HG03439 (cell line): ENCODE measurements around the gene LRRC4B.
"Not testable (repeated sequence)": the region's sequence is repeated elsewhere in the genome, so short reads cannot be mapped to it uniquely, and the experiment has no call there.

ENCODE experiments used
- ATAC-seq: cut with Tn5 transposase; IDR thresholded peaks from one replicate; pipeline ENCODE4 v1.9.1; 2021; ENCODE audit warnings: mild to moderate bottlenecking, moderate library complexity; ENCODE audit not compliant: unreplicated experiment

The LRRC4B gene

DNA sequence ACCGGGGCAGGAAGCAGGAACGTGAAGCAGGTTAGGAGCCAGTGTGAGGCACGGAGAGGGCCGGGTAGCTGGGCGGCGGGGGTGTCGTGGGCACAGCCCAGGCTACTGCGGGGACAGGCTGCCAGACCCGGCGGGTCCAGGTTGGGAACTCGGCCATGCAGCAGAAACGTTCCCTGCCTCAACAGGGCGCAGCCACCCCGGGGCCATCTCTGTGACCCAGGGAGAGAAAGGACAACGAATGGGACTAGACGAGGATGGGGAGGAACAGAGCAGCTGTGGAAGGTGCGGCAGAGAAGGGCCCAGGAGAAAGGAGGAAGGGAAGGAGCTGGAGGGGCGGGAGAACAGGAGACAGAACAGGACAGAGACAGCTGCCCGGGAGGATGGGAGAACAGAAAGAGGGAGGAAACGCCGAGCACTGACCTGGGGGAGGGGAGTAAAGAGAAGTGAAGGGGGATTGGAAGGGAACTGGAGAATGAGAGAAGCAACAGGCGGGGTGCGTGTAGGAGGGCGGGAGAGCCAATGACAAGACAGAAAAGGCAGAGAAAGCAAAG, 78.7 kb downstream of the LRRC4B start:
- no peak for ATAC-seq

DNA sequence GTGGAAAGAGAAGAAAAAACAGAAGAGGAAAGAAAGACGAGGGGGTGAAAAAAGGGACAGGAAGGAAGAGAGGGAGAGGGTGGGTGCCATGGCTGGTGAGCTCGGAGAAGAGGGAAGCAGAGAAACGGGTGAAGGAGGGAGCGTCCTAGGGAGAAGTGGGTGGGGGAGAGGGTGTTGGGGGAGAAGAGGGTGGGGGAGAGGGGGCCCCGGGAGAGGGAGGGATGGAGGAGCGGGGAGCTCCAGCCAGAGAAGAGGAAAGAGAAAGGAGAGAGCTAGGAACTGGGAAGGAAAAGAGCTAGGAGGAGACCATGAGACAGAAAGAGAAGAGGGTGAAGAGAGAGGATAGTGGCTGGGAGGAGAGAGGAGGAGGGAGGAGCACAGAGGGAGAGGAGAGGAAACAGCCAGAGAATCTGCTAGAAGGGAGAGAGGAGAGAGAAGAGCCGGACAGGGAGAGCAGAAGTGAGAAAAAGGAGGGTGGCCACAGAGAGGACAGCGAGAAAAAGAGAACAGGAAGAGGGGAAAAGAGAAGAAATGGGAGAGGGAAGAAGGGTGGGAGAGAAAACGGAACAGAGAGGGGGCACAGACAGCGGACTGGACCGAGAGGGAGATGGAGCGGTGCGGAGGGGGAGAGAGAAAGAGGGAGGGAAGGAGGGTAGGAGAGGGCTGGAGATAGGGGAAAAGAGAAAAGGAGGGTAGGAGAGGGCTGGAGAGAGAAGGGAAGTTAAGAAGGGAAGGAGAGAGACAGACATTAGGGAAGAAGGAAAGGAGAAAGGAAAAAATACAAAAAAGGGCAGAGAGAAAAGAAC, 79.6 kb downstream of the LRRC4B start:
- ATAC-seq: no peak

DNA sequence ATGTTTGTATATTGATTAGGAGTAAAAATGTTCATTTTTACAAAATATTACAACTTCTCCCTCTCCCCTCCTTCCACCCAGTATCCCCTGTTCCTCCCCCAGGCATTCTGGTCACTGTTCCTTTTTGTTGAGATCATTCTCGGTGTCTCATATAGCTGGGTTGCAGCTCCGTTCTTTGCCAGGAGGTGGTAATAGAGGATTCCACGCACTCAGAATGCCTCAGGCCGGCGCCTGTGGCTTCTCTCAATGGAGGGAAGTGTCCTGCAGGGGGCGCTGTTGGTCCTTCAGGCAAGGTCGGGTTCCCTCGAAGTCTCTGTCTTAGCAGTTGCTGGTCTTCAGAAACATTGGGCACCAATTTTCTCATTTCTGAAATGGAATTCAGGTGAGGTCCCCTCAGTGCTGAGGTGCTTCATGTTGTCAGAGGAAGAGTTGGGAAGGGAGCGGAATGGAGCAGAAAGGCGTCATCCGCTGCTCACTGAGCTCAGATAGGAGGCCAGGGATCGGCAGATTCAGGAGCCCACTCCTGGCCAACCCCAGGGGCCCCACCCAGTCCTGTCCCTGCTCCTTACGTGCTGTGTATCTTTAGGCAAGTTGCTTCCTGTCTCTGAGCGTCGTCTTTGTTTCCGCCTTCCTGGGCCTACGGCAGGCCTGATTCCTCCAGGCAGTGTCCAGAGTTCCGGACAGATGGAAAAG, 81.3 kb downstream of the LRRC4B start:
- ATAC-seq: no peak

DNA sequence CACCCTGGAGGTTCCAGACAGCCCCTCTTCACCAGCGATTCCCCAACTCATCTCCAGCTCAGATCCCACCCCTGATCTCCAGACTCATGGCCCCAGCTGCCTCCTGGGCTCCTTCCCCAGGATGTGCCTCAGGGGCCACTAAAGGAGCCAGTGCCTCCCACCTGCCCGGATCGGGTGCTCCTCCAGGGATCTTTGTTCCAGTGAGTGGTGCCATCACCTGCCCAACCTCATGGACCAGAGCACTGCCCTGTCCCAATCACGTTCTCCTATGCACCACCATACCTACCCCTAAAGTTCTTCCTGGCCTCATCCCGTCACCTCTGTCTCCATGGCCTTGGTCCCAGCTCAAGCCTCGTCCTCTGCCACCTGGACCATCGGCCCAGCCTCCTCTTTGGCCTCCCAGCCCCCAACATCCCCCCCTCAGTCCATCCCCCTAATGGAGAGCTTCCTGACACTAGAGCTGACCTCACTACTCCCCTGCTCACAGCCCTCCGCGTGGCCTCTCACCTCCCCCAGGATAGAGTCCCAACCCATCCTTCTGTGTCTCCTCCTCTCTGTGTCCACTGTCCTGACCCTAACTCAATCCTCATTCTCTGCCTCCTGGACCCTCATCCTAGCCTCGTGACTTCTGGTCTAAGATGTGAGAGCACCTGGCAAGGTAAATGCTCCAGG, 82.8 kb downstream of the LRRC4B start:
- no peak for ATAC-seq

DNA sequence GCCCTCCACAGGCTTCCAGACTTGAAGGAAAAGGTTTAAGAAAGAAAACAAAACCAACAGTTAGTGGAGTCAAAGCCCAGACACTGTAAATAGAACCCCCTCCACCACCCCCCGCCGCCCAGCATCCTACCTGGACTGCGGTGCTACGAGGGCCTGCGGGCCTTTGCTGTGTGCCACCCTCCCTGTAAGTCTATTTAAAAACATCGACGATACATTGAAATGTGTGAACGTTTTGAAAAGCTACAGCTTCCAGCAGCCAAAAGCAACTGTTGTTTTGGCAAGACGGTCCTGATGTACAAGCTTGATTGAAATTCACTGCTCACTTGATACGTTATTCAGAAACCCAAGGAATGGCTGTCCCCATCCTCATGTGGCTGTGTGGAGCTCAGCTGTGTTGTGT, 85.3 kb downstream of the LRRC4B start:
- ATAC-seq: no peak

DNA sequence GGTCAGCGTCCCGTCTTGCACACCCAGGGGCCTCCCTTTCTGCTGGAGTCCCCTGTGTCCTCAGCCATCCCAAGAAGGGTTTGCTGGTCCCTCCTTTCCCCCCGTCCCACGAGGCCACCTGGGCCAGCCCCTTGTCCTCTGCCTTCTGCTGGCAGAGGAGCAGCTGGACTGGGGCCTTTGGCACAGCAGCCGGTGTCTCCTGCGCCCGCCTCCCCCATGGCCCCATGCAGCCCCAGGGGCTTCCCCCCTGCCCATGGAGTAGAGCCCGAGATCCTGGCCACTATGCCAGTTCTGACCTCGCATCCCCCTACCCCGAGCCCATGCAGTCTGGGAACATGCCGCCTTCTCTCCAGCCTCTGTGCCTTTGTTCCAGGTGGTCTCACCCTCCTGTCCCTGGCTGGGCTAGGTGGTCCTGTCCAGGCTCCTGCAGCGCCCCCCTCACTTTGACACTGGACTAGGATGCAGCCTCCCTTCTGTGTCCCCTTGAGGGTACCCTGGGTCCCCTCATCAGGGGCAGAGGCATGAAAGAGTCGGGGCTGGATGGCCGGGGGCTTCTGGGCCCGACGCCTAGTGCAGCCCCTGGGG, 85.9 kb downstream of the LRRC4B start:
- no peak for ATAC-seq

DNA sequence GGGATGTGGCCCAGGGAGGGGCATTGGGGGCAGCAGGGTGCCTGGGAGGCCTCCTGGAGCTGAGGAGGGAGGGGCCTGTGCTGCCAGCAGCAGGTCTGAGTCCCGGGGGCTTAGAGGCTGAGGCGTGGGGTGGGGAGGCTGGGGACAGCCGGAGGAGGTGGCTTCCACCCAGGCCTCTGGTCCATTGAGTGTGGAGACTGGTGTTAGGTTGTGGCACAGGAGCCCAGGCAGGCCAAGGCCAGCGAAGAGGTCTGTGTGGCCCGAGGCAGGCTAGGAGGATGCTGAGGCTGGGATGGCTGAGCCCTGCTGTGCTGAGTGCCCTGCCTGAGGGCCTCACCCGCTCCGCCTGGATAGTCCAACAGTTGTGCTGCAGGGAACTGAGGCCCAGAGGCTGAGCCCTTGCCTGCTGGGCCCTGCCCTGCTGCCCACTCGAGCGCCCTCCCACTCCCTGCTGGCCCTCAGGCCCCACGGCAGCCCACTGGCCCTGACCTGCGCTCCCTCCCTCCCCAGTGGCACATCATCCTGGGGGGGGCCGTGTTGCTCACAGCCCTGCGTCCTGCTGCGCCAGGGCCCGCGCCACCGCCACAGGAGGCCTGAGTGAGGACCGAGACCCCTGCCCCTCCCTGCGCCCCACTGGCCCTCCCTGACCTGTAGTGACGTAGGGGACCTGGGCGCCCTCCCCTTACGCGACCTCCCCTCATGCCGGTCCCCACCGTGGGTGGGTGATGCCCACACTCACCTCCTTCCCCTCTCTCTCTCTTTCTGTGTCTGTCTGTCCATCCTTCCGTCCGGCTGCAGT, 86.7 kb downstream of the LRRC4B start:
- ATAC-seq: no peak

DNA sequence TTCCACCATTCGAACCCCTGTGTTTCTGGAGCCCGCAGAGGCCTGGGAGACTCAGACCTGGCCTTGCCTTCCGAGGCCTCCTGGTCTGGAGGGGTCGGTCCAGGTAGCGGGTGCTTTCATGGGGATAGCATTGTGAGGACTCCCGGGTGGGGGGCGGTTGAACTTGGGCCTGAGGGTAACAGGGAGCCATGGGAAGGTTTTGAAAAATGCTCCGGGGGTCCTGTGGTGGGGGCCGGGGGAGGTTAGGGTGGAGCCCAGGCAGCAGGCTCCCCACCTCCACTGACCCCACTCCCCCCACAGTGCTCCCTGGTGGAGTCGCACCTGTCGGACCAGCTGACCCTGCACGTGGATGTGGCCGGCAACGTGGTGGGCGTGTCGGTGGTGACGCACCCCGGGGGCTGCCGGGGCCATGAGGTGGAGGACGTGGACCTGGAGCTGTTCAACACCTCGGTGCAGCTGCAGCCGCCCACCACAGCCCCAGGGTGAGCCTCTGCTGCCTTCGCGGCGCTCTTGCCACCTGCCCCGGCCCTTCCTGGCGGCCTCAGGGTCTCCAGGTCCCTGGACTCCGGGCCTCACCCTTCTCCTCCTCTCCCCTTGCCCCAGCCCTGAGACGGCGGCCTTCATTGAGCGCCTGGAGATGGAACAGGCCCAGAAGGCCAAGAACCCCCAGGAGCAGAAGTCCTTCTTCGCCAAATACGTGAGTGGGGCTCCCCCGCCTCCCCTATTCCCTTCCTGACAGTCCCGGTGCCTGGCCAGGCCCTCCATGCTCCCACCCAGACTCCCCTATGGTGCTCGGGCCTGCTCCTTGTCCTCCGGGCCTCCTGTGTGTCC, 87.7 kb downstream of the LRRC4B start:
- ATAC-seq: no peak

DNA sequence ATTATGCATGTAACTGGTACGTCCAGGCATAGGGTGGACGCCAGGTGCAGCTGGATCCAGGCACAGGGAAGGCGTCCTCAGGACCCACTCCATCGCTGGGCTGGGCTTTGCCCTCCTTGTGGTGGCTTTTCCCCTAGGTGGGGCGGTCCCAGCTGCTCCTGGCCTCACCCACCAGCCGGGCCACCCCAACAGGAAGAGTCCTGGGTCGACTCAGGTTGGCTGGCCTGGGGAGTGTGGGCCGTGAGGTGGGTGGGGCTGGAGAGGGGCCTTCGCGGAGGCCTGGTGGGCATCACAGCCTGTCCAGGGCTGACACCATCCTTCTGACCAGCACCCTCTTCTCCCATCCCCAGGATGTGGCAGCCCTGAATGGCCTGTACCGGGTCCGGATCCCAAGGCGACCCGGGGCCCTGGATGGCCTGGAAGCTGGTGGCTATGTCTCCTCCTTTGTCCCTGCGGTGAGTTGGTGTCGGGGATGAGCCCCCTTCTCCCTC, 88.4 kb downstream of the LRRC4B start:
- no peak for ATAC-seq

DNA sequence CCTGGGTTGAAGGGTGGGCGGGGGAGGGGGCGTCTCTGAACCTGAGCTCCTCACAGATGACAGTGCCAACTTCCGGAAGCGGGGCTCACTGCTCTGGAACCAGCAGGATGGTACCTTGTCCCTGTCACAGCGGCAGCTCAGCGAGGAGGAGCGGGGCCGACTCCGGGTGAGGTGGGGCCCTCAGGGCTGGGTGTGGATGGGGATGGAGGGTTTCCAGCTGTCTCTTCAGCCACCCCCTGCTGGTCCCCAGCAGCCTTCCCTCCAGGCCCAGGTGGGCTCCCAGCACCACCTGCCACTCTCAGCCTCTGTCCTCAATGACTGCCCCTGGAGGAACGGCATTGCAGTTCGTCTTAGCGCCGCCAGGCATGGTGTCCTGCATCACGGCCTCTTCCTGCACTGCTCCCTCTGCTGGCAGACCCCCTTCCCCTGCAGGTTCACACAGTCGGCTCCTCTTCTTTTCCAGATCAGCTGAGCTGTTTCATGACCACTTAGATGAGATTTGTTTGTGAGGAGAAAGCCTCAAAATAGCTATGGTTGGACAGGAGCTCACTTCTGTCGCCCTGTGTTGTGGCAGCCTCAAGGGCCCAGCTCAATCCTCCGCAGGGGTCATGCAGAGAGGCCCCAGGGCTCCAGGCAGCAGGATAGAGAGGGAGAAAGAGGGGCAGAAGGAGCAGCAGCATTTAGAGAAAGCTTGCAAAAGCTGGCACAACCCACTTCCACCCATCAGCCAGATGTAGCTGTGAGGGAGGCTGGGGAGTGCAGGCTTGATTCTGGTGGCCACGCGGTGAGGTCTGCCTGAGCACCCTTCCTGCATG, 89.1 kb downstream of the LRRC4B start:
- no peak for ATAC-seq

DNA sequence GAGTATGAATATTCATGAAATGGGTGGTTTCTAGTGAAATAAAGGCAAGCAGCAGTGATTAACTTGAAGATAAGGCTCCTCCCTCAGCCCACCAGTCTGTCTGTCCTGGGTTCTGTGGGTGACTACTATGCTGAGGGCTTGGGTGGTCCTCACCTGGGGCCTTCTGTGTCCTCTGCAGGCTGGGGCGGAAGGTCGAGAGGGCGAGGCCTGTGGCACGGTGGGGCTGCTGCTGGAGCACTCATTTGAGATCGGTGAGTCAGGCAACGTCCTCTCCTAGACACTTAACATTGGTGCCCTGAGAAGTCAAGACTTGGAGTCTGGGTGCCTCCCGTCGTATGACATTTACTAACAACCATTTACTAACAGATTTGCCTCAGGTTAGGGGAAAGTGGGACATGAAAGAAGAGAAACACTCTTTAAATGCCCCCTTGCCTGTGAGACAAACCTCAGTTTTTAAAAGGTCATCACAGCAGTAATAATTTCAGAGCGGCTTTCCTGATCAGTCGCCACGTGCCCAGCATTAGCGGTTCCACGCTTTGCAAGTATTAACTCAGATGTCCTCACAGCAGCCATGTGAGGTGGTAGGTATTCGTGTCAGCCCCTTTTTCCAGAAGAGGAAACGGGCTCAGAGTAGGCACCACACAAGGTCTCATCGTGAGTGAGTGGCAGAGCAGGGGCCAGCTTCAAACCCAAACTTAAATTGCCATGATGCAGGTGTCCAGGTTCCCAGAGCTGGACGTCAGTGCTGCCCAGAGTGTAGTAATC, 90.3 kb downstream of the LRRC4B start:
- no peak for ATAC-seq

DNA sequence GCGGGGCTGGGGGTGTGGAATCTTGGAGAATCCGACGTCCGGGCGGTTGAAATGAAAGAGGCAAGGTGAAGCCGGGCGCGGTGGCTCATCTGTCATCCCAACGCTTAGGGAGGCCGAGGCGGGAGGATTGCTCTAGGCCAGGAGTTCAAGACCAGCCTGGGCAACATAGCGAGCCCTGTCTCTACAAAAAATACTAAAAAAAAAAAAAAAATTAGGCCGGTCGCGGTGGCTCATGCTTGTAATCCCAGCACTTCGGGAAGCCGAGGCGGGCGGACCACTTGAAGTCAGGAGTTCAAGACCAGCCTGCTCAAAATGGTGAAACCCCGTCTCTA, 91.4 kb downstream of the LRRC4B start:
- ATAC-seq: no peak

DNA sequence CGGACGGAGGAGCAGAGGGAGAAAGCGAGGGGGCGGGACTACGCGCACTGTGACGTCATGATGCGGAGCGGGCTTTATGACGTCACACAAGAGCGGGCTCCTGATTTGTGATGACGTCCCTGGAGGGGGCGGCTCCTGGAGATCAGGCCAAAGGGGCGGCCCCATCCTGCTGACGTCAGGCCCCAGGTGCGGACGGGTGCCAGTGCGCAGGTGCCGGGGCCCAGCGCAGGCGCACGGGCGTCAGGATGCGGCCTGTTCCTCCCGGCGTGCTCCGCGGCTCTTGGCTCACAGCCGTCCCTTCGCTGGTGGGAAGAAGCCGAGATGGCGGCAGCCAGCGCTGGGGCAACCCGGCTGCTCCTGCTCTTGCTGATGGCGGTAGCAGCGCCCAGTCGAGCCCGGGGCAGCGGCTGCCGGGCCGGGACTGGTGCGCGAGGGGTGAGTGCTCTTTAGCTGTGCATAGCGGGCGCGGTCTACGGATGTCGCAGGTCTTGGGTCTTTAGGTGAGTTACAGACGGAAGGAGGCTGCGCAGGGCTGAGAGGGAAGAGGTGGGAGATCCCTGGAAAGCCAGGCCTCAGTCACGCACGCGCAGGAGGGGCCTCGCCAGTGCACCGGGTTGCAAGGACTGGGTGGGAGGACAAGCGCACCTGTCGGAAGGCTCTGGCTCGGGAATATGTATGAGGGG, 91.9 kb downstream of the LRRC4B start, which contains the start of the genes EMC10 and GARIN5A:
Gene EMC10 (plus strand): TSS at position 284 of the 683 bp plus-strand sequence. CDS start 38 bp downstream, at position 322.
Gene GARIN5A (minus strand): TSS at position 625 of the 683 bp plus-strand sequence. CDS start 460 bp downstream, at position 165.
- ATAC-seq: peak; percentile 68

DNA sequence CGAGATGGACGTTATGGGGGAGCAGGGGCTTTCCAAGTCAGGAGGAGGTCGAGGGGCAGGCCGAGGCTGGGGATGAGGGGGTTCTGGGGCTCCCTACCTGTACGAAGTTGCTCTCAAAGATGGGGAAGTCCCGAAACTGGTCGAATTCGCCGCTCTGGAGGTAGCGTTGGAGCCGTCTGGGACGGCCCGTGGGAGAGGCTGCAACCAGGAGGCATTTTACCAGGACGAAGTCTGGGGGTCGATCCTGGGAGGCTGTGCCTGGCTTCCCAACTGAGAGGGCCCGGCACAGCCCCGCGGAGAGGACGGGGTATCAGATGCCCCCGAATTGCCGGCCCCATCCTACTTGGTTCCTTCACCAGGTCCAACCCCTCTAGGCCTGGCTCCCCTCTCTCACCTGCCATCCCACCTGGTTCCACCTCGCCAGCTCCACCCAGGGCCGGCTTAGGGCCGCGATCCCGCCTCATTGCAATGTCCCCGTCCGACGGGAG, 92.5 kb downstream of the LRRC4B start:
- ATAC-seq: no peak

DNA sequence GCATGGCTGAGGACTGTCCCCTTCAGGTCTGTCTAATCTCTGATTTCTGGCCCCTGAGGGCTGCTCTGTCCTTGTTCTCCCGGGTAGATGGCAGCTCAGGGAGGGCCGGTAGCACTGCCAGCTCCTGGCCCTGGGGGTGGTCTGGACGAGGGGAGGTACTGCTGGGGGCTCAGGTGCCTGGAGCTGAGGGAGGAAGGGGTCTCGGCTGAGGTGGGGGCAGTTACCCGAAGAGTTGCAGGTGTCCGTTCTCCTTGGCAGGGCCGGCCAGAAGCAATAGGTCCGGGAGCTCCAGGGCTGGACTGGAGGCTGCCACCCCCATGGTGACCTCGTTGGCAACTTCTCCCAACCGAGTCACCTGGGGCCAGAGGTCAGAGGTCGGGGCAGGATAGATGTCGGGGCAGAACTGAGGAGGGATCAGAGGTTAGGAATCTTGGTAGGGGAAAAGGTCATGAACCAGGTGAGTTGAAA, 93.1 kb downstream of the LRRC4B start:
- no peak for ATAC-seq

DNA sequence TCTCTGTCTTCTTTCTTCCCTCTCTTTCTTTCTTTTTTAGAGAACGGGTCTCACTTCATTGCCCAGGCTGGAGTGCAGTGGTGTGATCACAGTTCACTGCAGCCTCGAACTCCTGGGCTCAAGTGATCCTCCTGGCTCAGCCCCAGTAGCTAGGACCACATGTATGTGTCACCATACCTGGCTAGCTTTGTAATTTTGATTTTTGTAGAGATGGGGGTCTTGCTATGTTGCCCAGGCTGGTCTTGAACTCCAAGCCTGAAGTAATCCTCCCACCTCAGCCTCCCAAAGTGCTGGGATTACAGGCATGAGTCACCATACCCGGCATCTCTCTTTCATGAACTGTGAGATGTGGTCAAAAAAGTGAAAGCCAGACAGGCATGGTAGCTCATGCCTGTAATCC, 94.9 kb downstream of the LRRC4B start:
- not testable (repeated sequence) for ATAC-seq

DNA sequence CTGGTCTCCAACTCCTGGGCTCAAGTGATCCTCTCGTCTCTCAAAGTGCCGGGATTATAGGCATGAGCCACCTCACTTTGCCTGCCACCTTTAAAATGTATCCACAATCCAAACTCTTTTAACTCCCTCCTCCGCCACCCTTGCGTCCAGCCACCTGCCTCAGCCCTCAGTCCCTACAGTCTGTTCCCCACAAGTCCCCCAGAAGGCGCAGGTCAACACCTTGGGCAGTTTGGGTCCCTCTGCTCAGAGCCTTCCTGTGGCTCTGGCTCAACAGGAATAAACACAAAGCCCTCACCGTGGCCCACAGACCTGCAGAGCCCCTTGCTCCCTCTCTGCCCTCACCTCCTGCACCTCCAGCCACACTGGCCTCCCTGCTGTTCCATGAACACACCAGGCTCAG, 99.4 kb downstream of the LRRC4B start:
- no peak for ATAC-seq
